Activated T-helper 1 cell treated with anti-CD3 and anti-CD28 coated beads, Interleukin-2, amount 50 U/mL, for 16 hours (primary cell): ENCODE results near the gene STRN4.

ENCODE experiments used
- DNase-seq, 2 donors: peaks; one replicate each; pipeline ENCODE4 v3.0.0-alpha.2; 2020; ENCODE audit warnings: low read depth in 1 of 2, low spot score in 1 of 2

Gene STRN4

DNA sequence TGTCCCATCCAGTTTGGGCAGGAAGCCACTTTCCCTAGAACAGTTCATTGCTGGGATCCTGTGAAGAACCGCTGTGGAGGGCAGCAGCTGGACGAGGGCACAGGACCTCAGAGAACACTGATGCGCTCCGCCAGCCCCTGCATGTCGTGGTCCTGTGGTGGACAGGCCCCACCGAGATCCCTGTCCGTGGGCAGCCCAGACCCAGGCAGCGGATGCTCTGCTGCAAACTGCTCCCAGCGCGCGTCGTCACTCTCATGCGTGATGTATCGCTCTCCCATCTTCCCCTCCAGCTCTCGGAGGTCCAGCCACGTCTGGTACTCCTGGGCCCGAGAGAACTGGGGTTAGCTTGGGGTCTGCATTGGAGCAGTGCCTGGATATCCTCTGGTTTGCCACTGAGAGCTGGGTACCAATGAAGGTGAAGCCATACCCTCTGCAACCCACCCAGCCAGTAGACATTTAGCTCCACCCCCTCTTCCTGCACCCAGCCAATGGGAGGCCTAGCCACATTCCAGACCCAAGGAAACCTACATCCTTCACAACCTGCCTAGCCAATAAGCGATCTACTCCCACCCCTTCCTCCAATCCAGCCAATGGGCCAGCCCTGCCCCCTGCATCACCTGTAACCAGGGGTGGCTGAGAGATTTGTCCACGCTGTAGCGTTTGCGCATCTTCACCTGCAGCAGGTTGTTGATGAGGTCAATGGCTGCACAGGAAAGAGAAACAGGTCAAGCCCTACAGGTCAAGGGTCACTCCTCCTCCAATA lies 71.7 kb downstream of the STRN4 start:
- DNase-seq, result no peak

GRCh38 chr19:46670813-46671212 lies 75.4 kb downstream of the STRN4 start:
- no peak for DNase-seq
